ENCODE results near the gene GABBR1.

- TF ChIP-seq EZH2 (IDR thresholded peaks at IDR 0.05; ENCODE audit: low read depth) (no peak), CTCF (conservative IDR thresholded peaks at IDR 0.05) (peak; percentile 97)
These were observed 43.4 kb downstream of the GABBR1 start for GRCh38 chr6:29589423-29590048.
